DMS79 (cell line): ENCODE measurements around the gene ANKRD13B.
A peak's percentile ranks its signal among the peaks of the same experiment; 100 is the strongest.

Experiments used
- DNase-seq: peaks from one replicate; lab custom pipeline; 2025; lab: John Stamatoyannopoulos, UW

Gene ANKRD13B

DNA sequence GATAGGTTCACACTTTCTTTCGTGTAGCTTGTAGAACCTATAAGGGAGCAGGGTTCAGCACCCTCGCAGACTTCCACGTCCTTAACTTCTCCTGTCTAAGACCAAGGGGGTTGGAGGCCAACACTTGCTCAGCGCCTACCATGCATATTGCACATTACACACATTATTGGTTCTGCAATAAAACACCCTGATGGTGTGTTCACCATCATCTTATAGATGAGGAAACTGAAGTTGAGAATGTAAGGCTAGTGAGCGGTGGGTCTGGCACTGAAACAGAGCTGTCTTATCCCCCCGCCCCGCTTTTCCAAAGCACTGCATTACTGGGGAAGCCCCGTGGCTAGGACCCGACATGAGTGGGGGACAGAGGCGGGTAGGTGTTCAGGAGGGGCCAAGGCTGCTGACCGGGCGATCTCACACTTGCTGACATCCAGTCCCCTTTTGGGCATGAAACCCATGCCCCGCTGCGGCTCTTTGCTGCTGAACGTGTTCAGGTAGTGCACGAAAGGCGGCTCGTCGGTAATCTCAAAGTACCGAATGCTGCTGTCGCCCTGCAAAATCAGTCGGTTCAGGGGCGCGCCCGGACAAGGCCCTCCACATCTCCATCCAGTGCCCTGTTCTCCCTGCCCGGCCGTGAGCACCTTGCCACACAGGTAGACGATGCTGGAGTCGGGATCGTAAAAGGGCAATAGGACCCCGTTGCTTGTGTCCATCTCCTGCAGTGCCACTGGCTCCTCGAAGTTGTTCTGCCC is 23.5 kb downstream of the ANKRD13B start:
- DNase-seq = no peak

DNA sequence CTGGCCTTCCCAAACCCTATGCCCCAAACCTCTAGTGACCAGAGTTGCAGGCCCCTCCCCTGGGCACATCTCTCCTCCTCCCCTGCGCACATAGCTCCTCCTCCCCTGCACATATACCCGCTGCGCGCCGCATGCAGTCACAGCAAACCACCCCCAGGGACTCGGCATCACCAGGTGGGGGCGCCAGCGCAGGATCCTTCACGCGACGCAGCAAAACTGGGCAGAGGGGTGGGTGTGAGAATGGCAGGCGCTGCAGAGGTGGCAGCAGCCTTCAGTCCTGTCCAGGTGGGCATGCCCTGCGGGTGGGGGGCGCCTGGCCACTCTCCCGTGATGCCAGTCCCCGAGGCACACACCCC is 24.2 kb downstream of the ANKRD13B start:
- peak; percentile 73 for DNase-seq

DNA sequence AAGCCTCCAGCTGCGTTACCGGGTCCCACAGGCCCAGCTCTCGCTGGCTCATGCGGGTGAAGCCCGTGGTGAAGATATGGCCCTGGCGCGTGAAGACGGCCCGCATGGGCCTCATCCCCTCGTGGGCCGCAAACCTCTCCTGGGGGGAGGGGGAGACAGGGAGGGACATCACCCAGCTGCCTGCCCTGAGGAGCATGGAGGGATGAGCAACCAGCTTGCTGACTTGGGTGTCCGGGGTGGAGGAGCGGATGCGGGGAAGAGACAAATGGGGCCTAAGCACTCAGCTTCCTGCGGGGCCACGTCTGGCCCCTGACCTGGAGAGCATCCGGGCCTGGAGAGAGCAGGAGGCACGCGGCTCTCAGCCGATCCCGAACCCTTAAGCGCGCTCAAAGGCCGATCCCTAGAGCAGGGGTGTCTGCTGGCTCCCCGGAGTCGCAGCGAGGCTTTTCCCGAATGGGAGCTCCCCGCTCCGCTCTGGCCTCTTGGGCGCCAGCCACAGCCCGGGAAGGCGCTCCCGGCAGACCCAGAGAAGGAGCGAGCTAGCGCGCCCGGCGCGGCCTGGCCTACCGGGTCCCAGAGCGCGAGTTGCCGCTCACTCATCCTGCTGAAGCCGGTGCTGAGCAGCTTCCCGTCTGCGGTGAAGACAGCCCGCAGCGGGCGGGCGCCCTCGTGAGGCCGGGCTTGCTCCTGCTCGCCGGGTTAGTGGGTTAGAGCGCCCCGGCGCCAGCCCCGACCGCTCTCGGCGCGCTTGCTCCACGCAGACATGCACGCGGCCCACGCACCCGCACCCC is 24.7 kb downstream of the ANKRD13B start:
- DNase-seq = peak; percentile 60

DNA sequence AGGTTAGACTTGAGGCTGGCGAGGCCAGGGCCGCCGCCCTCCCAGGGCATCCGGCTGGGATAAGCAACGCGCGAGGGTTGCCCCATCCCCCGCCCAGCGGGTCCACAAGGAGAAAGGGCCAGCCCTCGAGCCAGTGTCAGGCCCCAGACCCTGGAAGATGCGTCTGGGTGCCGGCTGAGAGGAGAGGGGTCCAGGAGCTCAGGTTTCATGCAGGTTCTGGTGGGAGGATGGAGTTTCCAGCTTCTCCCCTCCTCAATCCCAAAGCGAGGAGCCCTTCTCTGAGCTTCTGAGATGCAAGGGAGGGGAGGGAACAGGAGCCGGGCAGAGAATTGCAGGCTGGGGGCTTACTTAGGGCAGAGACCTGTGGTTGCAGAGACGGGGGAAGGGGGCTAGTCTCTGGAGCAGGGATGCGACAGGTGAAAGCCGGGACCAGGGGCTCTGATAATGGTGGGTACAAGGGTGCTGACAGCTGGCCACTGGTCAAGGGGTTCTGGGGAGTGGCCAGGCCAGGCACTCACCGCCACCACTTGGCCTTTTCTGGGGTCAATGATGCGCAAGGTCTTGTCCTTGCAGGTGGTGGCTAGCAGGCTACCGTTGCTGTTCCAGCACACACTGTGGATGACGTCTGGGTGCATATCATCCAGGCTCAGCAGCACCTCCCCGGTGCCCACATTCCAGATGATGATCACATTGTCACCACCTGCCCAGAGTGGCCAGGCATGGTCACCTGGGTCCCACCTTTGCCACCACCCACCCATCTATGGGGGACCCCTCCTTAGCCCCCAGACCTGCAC is 25.5 kb downstream of the ANKRD13B start:
- no peak for DNase-seq

DNA sequence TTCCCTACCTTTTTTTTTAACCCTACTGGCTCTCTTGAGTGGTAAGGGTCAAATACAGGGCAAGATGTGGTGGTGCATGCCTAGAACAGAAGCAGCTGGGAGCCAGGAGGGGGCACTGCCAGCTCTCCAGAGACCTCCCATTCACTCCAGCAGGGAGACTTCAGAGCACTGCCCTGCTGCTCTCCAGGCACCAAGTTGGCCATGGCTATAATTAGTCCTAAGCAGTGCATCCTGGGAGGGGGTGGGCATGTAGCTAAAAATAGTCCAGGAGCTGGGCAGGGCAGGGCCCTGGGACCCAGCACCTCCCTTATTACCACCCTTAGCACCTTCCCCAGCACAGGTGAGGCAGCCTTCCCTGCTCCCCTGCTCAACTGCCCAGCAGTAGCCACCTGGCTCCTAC is 26.3 kb downstream of the ANKRD13B start:
- no peak for DNase-seq

DNA sequence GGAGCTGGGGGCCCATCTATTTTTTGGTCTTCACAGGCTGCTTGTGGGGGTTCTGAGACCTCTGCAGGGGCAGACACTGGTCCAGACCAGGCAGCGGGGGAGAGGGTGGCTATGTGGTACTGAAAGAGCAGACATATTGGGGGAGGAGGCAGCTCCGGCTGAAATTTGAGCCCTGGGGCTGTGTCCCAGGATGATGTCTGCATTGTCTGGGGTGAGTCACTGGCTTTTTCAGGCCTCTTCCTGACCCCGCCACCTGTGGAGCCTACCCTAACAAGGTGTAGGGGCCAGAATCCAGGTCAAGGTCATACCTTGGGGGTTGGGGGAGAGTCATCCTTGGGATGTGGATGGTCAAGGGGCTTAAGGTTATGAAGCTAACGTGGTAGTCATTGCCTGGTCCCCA is 27.3 kb downstream of the ANKRD13B start:
- no peak for DNase-seq

DNA sequence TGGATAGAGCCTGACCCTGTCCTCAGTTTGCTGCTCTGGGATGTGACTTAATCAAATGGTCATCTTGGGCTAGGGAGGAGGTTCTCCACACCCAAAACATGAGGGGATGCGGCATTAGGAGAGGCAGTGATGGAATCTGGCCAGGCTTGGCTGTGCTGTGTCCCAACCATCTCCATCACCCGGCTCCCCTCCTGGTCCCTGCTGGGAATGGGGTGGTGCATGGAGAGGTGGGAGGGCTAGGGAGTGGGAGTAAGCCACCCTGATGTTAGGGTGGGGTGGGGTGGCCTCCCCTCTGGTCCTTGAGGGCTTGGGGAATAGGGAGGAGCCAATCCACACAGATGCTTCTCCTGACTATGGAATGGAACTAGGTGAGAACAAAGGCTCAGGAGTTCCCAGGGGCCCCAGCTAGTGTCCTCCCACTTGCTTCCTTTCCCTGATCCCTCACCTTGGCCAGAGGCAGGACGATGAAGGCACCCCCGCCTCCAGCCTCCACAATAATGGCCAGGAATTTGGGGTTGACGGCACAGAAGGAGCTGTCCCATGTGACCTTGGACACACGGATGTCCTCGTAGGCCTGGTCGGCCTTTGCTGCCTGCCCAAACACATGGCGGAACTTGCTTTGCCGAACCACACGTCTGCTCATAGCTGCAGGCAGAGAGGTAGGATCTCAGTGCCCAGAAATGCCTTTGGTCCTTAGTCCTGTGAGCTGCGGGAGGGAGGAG is 28.0 kb downstream of the ANKRD13B start:
- DNase-seq = no peak

DNA sequence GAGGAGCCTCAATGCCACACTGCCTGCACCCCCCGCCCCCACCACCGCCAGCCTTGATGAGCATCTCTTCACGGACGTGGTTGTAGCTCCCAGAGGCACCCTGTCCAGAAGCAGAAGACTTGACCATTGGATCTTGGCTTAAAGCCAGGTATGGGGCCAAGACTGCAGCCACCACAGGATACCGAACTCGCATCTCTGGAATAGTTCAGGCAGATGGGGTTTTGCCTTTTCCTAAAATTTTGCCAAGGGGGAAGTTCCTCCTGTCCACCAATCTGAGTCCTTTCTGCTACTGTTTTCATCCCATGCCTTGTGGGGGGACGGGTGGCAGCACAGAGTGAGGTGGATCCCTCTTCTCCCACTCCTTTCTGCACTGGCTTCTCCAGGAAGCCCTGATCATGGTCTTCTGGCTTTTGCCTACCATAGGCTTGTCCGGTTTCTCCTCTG is 28.8 kb downstream of the ANKRD13B start:
- no peak for DNase-seq

DNA sequence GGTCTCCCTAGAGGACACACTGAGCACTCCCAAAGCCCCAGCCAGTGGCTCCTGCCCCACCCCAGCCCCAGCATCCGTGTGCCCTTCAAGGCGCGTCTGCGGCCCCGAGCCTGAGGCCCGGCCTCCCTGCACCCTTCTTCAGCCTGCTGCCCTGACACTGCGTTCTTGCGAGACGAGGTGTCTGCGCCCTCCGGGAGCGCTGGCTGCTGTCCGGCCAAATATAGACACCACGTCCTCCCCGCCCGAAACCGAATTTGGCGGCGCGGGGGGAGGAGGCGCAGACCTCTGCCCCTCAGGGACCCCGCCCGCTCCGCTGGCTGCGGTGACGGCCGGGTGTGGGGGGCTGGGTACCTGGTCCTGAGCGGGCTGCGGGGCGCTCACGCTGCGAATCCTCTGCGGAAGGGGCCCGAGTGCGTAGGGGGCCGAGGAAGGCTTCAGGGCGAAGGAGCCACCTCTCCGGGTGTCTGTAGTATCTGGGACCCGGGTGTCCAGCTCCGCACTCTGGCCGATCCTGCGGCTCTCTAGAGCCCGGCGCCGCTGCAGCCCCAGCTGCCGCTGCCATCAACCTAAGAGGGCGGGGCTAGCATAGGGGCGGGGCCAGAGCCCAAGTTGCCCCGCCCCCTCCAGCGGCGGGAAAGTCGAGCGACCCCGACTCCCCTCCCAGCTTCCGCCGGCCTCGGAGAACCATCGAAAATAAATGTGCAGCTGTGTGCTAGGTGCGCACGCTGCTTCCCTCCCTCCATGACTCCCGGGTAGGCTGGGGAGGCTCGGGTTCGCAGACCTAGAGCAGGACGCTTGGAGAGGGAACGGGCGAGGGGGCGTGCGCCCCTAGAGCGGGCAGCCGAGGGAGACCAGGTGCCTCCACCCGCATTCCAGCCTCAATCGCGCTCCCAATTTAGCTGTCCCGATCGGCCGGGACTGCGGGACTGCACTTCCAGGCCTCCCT is 29.7 kb downstream of the ANKRD13B start, which contains the start of gene CORO6:
Gene CORO6 (minus strand): TSS at position 576 of the 946 bp plus-strand sequence. CDS start 1,491 bp downstream, outside the sequence.
- DNase-seq = no peak

DNA sequence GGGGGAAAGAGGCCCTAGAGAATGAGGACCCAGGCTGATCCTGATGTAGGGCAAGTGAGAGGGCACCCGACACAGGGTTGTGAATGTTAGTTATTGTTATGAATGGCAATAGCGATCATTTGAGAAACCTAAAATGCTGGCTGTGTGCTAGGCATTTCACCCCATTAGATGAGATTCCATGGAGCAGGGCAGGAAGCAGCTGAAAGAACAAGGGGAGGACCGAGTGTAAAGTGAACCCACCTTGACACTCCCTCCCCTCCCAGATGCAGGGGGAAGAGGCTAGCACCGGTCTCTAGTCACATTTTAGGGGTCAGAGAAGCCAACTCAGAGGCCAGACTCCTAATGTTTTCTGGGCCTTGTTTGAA is 30.3 kb downstream of the ANKRD13B start:
- DNase-seq = no peak

DNA sequence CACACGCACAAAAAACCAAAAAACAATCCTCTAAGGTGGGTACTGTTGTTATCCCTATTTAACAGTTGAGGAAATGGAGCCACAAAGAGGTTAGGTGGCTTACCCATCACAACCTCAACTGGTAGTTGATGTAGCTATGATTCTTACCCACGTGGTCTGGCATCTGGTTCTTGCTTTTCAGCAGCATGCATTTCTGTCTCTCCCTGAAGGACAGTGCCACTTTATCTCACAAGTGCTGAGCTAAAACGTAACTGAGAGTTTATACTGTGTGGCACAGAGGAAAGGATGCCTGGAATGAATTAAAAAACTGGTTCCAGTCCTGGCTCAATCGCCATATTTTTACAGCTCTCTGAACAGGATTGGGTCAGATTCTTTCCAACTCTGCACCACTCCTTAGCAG is 31.7 kb downstream of the ANKRD13B start:
- DNase-seq = no peak

DNA sequence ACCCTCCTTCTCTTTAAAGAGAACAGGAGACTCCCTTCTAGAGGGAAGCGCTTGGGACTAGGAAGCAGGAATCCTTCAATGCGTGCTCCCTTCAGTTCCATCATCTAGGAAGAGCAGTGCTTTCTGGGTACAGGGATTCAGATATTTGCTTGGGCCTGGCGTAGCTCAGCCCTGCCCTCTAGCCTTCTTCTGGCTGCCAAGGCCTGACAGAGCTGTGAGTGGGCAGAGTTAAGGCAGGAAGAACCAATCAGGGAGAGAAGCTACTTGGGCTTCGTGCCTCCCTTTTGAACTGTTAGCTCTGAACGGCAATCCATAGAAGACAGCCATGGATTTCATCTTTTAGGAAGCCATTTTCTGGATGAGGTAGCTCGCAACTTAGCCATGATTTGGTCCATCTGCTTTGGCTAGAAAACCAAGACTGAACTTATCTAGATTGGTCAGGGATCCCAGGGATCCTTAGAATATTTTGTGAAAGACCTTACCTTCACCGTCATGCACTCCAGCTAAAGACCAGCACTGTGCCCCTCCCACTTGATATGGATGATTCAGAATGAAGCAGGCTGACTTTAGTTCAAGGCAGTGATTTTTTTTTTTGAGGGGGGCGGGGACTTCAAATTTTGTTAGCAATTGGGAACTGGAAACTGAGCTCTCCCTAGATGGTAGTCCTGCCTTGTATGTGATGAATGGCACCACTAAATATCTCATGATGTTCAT is 32.3 kb downstream of the ANKRD13B start:
- DNase-seq = no peak

DNA sequence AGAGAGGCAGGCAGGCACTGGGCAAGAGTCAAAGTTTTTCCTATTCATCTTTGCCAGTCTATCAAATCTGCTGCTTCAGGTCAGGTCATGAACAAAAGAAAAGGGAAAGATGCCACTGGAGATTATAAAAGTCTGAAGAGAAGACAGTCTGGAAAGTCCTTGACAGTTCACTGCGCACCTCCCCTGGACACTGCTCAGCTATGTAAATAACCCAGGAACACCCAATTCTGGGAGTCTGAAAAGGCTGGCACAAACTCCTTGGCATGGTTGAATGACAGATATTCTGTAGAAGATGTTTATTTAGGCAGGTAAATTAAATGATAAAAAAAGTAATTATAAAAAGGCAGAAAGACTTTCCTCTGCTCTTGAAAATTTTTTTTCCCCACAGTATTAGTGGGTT is 35.0 kb downstream of the ANKRD13B start:
- no peak for DNase-seq

DNA sequence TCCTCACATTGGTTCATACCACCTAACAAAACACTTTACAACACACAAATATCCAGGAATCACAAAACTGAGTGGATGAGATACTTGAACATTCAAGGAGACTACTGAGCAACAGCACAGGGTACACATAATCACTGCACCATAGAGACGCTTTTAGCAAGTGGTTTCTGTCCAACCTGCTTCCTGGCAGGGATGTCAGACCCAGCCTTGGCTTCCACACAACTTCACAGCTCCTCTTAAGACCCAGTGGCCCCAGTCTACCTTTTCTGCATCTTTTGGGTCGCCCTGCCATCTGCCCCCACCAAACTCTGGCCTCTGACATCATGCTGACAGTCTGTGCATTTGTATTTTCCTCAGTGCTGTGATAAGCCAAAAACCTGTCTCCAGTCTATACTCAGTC is 35.7 kb downstream of the ANKRD13B start:
- DNase-seq = peak; percentile 67

DNA sequence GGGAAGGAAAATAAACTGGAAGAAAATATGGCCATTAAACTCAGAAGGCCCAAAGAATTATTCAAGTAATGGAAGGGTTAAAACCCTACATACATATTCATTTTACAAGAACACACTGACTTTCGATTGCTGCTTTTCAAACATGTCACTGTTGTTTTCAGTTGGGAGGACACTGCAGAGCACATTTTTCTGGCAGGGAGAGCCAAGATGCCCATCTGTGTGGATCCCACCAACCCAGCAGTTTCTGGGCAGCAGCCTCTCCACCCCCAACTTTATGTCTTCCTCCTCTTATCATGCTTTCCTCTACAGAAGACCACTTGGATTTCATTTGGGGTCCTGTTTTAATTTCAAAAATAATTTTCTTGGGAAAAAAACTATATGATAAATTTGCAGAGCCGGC is 36.9 kb downstream of the ANKRD13B start:
- DNase-seq = no peak

DNA sequence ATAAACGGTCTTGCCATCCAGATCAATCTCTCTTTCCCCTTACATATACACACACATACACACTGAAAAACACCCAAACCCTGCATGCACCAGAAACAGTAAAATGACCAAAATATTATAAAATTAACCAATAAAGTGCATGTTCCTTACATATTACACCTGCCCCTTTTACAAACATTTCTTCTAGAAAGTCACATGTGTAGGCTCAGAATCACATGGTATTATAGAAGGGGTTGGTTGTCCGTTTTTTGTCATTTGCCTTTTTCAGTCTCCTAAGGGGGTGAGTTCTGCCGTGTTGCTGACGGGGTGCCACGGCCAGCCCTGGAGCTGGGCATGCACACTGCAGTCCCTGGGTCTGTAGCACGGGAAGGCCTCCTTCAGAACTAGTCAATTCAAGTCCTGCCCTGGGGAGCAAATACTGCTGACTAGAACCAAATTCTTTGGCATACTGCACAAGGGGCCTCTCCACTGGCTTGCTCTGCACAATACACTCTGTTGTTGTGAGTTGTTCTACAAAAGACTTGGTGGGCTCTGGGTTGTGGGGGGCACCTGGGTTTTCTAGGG is 37.8 kb downstream of the ANKRD13B start:
- no peak for DNase-seq

DNA sequence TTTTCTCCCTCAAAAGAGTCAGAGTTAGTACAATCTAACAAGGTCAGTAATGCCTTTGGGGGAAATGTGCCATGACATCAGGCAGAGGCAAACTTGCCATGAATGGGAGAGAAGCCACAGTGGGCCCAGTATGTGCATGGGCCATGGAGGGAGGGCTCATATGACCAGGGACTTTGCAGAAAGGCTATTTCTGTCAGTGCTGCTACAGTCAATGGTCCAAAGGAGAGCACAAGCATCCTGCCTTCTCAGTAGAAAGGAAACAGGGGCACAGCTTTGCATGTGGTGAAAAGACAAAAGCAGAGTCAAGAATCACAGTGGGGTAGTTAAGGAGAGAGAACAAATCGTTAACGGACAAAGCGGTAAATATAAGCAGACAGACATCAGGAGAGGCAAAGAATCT is 41.0 kb downstream of the ANKRD13B start:
- DNase-seq = no peak

DNA sequence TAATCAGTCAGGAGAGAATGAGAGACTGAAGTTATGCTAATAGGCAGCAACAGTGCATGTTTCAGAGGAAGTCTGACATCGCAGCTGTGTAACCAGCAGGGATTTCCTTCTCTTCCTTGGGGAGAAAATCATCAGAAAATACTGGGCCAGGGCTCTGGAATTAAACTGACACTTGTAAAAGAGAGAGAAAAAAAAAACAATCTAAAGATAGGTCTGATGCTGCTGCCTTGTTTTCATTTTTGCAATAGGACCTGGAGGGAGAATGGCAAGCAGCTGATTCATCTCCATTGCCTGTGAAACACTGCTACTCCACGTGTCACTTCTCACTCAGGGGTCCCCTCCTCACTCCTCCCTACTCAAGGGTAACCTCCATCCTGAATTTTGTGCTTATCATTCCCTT is 47.5 kb downstream of the ANKRD13B start:
- no peak for DNase-seq

DNA sequence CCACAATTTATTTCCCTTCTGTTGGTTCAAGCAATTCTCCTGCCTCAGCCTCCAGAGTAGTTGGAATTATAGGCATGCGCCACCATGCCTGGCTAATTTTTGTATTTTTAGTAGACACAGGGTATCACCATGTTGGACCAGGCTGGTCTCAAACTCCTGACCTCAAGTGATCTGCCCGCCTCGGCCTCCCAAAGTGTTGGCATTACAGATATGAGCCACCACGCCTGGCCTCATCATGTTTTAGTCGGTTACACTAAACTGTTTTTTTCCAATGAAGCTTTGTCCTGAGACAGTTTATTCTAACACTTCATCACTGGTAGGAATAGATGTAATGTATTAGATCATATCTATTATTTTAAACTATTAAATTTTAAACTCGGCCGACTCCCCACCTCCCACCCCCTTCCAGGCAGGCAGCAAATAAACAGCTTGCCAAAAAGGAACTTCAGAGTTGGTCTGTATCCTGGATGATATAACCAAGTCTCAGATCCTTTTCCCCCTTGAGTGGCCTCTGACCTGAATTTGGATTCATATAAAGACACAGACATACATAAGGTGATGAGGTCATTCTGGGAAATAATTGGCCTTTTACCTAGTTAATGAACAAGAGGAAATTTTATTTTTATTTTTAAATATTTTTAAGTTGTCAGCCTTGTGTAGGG is 48.2 kb downstream of the ANKRD13B start:
- no peak for DNase-seq
